Activated CD4-positive, alpha-beta T cell treated with anti-CD3 and anti-CD28 coated beads, Interleukin-2, amount 10 ng/mL, durations not matched to agents 24 days and 14 days (primary cell): Measurements from ENCODE around the gene IMPA2. TPM values are rescaled to one million over a fixed set of nuclear protein-coding genes. Genes with fewer than 3 reads are reported as not detected.
"Not testable (repeated sequence)": the region's sequence is repeated elsewhere in the genome, so short reads cannot be mapped to it uniquely, and the experiment has no call there.

Experiments
- DNase-seq: peaks from one replicate; pipeline ENCODE4 v3.0.0; 2022
- H3K27ac Mint-ChIP-seq: one replicate; pipeline ENCODE4 v1.8.0; 2022; ENCODE audit warnings: mild to moderate bottlenecking, mixed read lengths
- H3K27me3 Mint-ChIP-seq: one replicate; pipeline ENCODE4 v1.8.0; 2022; ENCODE audit warnings: mixed read lengths
- H3K36me3 Mint-ChIP-seq: one replicate; pipeline ENCODE4 v1.8.0; 2022; ENCODE audit warnings: low read depth, mild to moderate bottlenecking, mixed read lengths
- H3K4me1 Mint-ChIP-seq: one replicate; pipeline ENCODE4 v1.8.0; 2021; ENCODE audit warnings: mixed read lengths
- H3K4me3 Mint-ChIP-seq: one replicate; pipeline ENCODE4 v1.8.0; 2022; ENCODE audit warnings: mild to moderate bottlenecking, moderate library complexity, mixed read lengths
- H3K9me3 Mint-ChIP-seq: one replicate; pipeline ENCODE4 v1.8.0; 2021; ENCODE audit warnings: mixed read lengths
- intact Hi-C: fragments of 100-400 bp; cut with micrococcal nuclease; formaldehyde crosslinking; loops from one replicate; pipeline ENCODE4 v1.15.1; 2023
- total RNA-seq: library from RNA; stranded (reverse); gene quantifications from 2 replicates; pipeline ENCODE4 v1.2.3, GENCODE V29; 2022

Gene IMPA2
- total RNA-seq, 1 donor from 2014 or later, result 18.8 TPM

DNA sequence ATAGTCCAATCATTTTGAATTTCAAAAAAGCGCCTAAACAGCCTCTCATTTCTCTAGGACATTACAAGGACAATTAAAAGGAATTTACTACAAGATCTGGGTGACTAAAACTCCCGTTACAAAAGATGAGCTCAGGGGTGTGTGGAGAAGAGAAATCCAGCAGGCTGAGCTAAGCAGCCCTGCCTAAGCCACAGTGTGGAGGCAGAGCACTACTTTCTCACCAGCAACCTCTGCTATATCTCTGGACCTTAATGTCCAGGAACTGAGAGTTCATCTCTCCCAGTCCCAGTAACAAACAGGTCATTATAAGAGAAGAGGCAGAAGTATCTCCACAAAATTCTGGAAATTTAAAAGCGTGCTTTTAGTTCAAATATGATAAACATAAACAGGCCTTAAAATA lies 93.4 kb downstream of the IMPA2 start:
- no peaks in the 10 kb centered on the region for H3K4me1 Mint-ChIP-seq
- no peak overlapping the region for H3K4me3 Mint-ChIP-seq
- no peaks in the 10 kb centered on the region for H3K36me3 Mint-ChIP-seq
- intact Hi-C loops, result no loop called here
- peak; percentile 39 for DNase-seq
- H3K27me3 Mint-ChIP-seq, result peaks cover 42% of the 10 kb centered on the region
- H3K27ac Mint-ChIP-seq, result no peak overlapping the region
- H3K9me3 Mint-ChIP-seq, result no peaks in the 10 kb centered on the region

GRCh38 chr18:12076424-12077140 lies 95.3 kb downstream of the IMPA2 start:
- Mint-ChIP-seq H3K27ac (no peak overlapping the region), H3K36me3 (no peaks in the 10 kb centered on the region), H3K4me1 (no peaks in the 10 kb centered on the region), H3K27me3 (peaks cover 40% of the 10 kb centered on the region), H3K9me3 (no peaks in the 10 kb centered on the region), H3K4me3 (peak overlapping the region; percentile 40)
- peak; percentile 55 for DNase-seq
- intact Hi-C loops, result no loop called here

DNA sequence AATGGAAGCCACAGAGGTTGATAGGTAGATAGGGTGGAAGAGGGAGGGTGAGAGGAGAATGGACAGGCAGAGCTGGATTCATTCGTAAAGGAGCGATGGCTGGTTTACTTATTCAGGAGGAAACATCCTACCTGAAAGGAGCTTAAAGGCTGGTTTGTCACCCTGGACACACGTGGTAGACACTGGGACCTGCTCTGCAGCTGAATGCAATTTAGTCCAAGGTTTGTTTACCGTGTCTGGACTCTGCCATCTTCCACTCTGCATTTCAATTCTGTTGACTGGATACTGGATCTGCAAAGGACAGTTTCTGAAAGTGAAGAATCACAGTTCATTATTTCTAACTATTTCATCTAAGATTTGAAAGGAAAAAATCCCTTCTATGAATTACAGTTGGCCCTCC lies 96.7 kb downstream of the IMPA2 start:
- H3K9me3 Mint-ChIP-seq, intact Hi-C loops, H3K4me3 Mint-ChIP-seq, H3K36me3 Mint-ChIP-seq, H3K4me1 Mint-ChIP-seq, H3K27ac Mint-ChIP-seq: not testable (repeated sequence)
- DNase-seq, result peak; percentile 13
- H3K27me3 Mint-ChIP-seq, result peaks cover 39% of the 10 kb centered on the region

- Mint-ChIP-seq H3K27me3 (peaks cover 41% of the 10 kb centered on the region), H3K4me3 (no peak overlapping the region), H3K4me1 (no peaks in the 10 kb centered on the region), H3K36me3 (no peaks in the 10 kb centered on the region), H3K9me3 (no peaks in the 10 kb centered on the region), H3K27ac (no peak overlapping the region)
- no peak for DNase-seq
- intact Hi-C loops, result no loop called here
Observed at GRCh38 chr18:12079491-12080237, 98.4 kb downstream of the IMPA2 start.

Other genes with a start within 250 kb of the IMPA2 start
- 22.7 and 24.4 TPM in 2 replicates for gene CHMP1B, start 130.1 kb upstream of the IMPA2 start, total RNA-seq
- gene MPPE1, start 73.2 kb upstream of the IMPA2 start, total RNA-seq, result 39.2 and 45.8 TPM in 2 replicates
- gene ANKRD62, start 112.3 kb downstream of the IMPA2 start, total RNA-seq, result not detected in 2 replicates